K562 (cell line): Measurements from ENCODE around the gene GYPC. TPM values are rescaled to one million over a fixed set of nuclear protein-coding genes. Genes with fewer than 3 reads are reported as not detected.

ENCODE experiments used
- ATAC-seq: fragments of 200-7000 bp; cut with Tn5 transposase; 3 replicates; pipeline ENCODE4 v1.9.1; 2020; ENCODE audit warnings: moderate library complexity
- BruUV-seq: library from RNA; stranded (reverse); fragments of 400-500 nt; replicated peaks from 2 replicates; lab custom pipeline; 2021; lab: Mats Ljungman, UMichigan
- CTCF ChIA-PET: fragments of 300-600 bp; formaldehyde crosslinking; extraction: SDS; loops from one replicate; lab custom pipeline; 2021; ENCODE audit warnings: low intra/inter-chr PET ratio; lab: Yijun Ruan, JAX
- POLR2A ChIA-PET: fragments of 300-600, 350-650 bp; sonication (Branson Sonifier 250); formaldehyde crosslinking; extraction: SDS; loops from one replicate; lab custom pipeline; 2021; ENCODE audit warnings: antibody characterized with exemption, inconsistent platforms; lab: Yijun Ruan, JAX
- DNase-seq, 4 experiments: peaks; one replicate each; pipeline versions ENCODE4 v3.0.0 to v3.0.0-alpha.2; 2011 to 2018; ENCODE audit warnings: low spot score in 3 of 4, mixed read lengths in 3 of 4; ENCODE audit errors: extremely low read depth in 1 of 4
- FAIRE-seq: peaks from 2 replicates; lab custom pipeline; 2011; peaks lifted over from hg19 to GRCh38; lab: Jason Lieb, UNC
- H2AFZ ChIP-seq: 2 replicates; pipeline ENCODE4 v1.6.0; 2011; ENCODE audit warnings: low read depth, low read length, control low read depth, inconsistent platforms
- H3K27ac ChIP-seq: fragments of 200-600 bp; 3 replicates; pipeline ENCODE4 v1.8.0; 2011; ENCODE audit warnings: low read depth, mild to moderate bottlenecking, control low read depth, inconsistent platforms, low read length, moderate library complexity, mixed read lengths; ENCODE audit errors: extremely low read depth
- H3K27me3 ChIP-seq, 2 experiments: fragments of 300-600 bp in 1 of 2; 2 replicates in 1 of 2; 3 replicates in 1 of 2; pipeline versions ENCODE4 v1.6.0 to v1.8.0; 2011; ENCODE audit warnings: inconsistent platforms in 2 of 2, low read length in 2 of 2, mild to moderate bottlenecking in 1 of 2, mixed read lengths in 1 of 2, moderate library complexity in 1 of 2; ENCODE audit not compliant: control insufficient read depth in 2 of 2, insufficient read depth in 2 of 2
- H3K36me3 ChIP-seq: fragments of 300-600 bp; 3 replicates; pipeline ENCODE4 v1.8.0; 2011; ENCODE audit warnings: mild to moderate bottlenecking, low read length, inconsistent platforms; ENCODE audit not compliant: control insufficient read depth, insufficient read depth
- H3K4me1 ChIP-seq, 2 experiments: fragments of 200-600 bp in 1 of 2; replicated peaks in 1 of 2; 2 replicates in 1 of 2; 3 replicates in 1 of 2; pipeline versions ENCODE4 v1.5.1 to v1.8.0; 2011; ENCODE audit warnings: inconsistent platforms in 2 of 2, low read length in 2 of 2, mild to moderate bottlenecking in 1 of 2, mixed read lengths in 1 of 2, moderate library complexity in 1 of 2; ENCODE audit not compliant: control insufficient read depth in 2 of 2, insufficient read depth in 2 of 2
- H3K4me2 ChIP-seq: 2 replicates; pipeline ENCODE4 v1.6.1; 2011; ENCODE audit warnings: low read length, control low read depth, inconsistent platforms, mixed read lengths; ENCODE audit not compliant: insufficient read depth
- H3K4me3 ChIP-seq: fragments of 200-600 bp; sonication (generic), shearing (Covaris generic); 2 replicates; pipeline ENCODE4 v1.5.1; 2016; ENCODE audit warnings: control low read depth, inconsistent platforms
- H3K79me2 ChIP-seq: fragments of 200-600 bp; 3 replicates; pipeline ENCODE4 v1.8.0; 2011; ENCODE audit warnings: low read length, inconsistent platforms; ENCODE audit not compliant: control insufficient read depth, insufficient read depth
- H3K9ac ChIP-seq, 2 experiments: 2 replicates each; pipeline versions ENCODE4 v1.6.0 to v1.6.1; 2011; ENCODE audit warnings: low read depth in 2 of 2, low read length in 2 of 2, control low read depth in 1 of 2, inconsistent platforms in 1 of 2, mild to moderate bottlenecking in 1 of 2, mixed read lengths in 1 of 2; ENCODE audit not compliant: insufficient read depth in 1 of 2
- H3K9me1 ChIP-seq: one replicate; pipeline ENCODE4 v1.6.0; 2011; ENCODE audit warnings: inconsistent platforms, mild to moderate bottlenecking, low read length, moderate library complexity; ENCODE audit not compliant: control insufficient read depth, insufficient read depth
- H3K9me3 ChIP-seq: replicated peaks from 2 replicates; pipeline ENCODE4 v1.5.1; 2011; ENCODE audit warnings: low read depth, low read length, inconsistent platforms; ENCODE audit not compliant: control insufficient read depth, insufficient read depth
- H4K20me1 ChIP-seq: replicated peaks from 2 replicates; pipeline ENCODE4 v1.6.1; 2011; ENCODE audit warnings: low read length, inconsistent platforms, mixed read lengths; ENCODE audit not compliant: control insufficient read depth, insufficient read depth
- ETV5 ChIP-seq: sonication (generic); formaldehyde crosslinking; IDR thresholded peaks from 2 replicates; pipeline ENCODE4 v1.4.0; 2020; ENCODE audit warnings: low read depth, mild to moderate bottlenecking, missing genetic modification reagents
- GATAD2B ChIP-seq: fragments of 450-650 bp; IDR thresholded peaks from 2 replicates; pipeline ENCODE4 v1.6.1; 2017; ENCODE audit warnings: mild to moderate bottlenecking, borderline replicate concordance
- HNRNPL ChIP-seq: fragments of 200-400 bp; formaldehyde crosslinking; IDR thresholded peaks from 2 replicates; pipeline ENCODE4 v1.6.1; 2017; ENCODE audit warnings: low read depth, mild to moderate bottlenecking, low read length
- MAFK ChIP-seq: IDR thresholded peaks from 2 replicates; pipeline ENCODE4 v1.6.1; 2011; ENCODE audit warnings: low read length, improper control_type of control experiment
- MEF2D ChIP-seq: conservative IDR thresholded peaks from 2 replicates; pipeline ENCODE4 v1.6.1; 2016; ENCODE audit warnings: low read depth, missing genetic modification characterization, missing compliant biosample characterization
- MTF1 ChIP-seq: fragments of 250-450 bp; sonication (Bioruptor Pico); IDR thresholded peaks from 2 replicates; pipeline ENCODE4 v1.9.0; 2021; ENCODE audit warnings: moderate library complexity, mild to moderate bottlenecking, inconsistent platforms, borderline replicate concordance
- NR2C1 ChIP-seq, 2 experiments: fragments of 450-650 bp; IDR thresholded peaks; 2 replicates each; pipeline ENCODE4 v1.6.1; 2017; ENCODE audit warnings: mild to moderate bottlenecking in 2 of 2, antibody characterized with exemption in 1 of 2, inconsistent platforms in 1 of 2, missing compliant biosample characterization in 1 of 2, missing genetic modification characterization in 1 of 2
- NR4A1 ChIP-seq, 2 experiments: fragments of 250-450 bp in 1 of 2; fragments of 450-650 bp in 1 of 2; sonication (Bioruptor Pico) in 1 of 2; IDR thresholded peaks; 2 replicates each; pipeline versions ENCODE4 v1.4.0 to v1.6.1; 2016 to 2020; ENCODE audit warnings: mild to moderate bottlenecking in 2 of 2, missing compliant biosample characterization in 1 of 2, missing genetic modification characterization in 1 of 2, moderate library complexity in 1 of 2
- RBM15 ChIP-seq: fragments of 200-400 bp; formaldehyde crosslinking; IDR thresholded peaks from 2 replicates; pipeline ENCODE4 v1.6.1; 2018; ENCODE audit warnings: mild to moderate bottlenecking, low read length, moderate library complexity; ENCODE audit not compliant: insufficient read depth
- RFX1 ChIP-seq: fragments of 450-650 bp; IDR thresholded peaks from 2 replicates; pipeline ENCODE4 v1.6.1; 2016; ENCODE audit warnings: mild to moderate bottlenecking, moderate library complexity
- SRSF7 ChIP-seq: fragments of 200-400 bp; formaldehyde crosslinking; optimal IDR thresholded peaks from 2 replicates; pipeline ENCODE3; 2017; ENCODE audit warnings: mild to moderate bottlenecking, low read depth, low read length
- STAT5B ChIP-seq: fragments of 250-450 bp; sonication (Bioruptor Pico); IDR thresholded peaks from 2 replicates; pipeline ENCODE4 v1.8.0; 2021; ENCODE audit warnings: mild to moderate bottlenecking, inconsistent platforms
- TCF15 ChIP-seq: fragments of 250-450 bp; sonication (Bioruptor Pico); IDR thresholded peaks from 2 replicates; pipeline ENCODE4 v1.8.0; 2022; ENCODE audit warnings: moderate library complexity, mild to moderate bottlenecking, inconsistent platforms
- TFE3 ChIP-seq: fragments of 450-650 bp; formaldehyde crosslinking; IDR thresholded peaks from 2 replicates; pipeline ENCODE4 v1.4.0; 2020; ENCODE audit warnings: mild to moderate bottlenecking, mixed read lengths
- UBTF ChIP-seq, 2 experiments: IDR thresholded peaks; 2 replicates each; pipeline ENCODE4 v1.6.1; 2012; ENCODE audit warnings: improper control_type of control experiment in 2 of 2, low read depth in 2 of 2, low read length in 2 of 2, borderline replicate concordance in 1 of 2
- ZNF217 ChIP-seq: sonication (generic); formaldehyde crosslinking; IDR thresholded peaks from 2 replicates; pipeline ENCODE4 v1.8.0; 2022; ENCODE audit warnings: mild to moderate bottlenecking, missing genetic modification reagents
- ZNF282 ChIP-seq: sonication (generic); formaldehyde crosslinking; IDR thresholded peaks from 2 replicates; pipeline ENCODE4 v1.8.1; 2023; ENCODE audit warnings: missing genetic modification reagents
- ZNF79 ChIP-seq: fragments of 250-450 bp; sonication (Bioruptor Pico); IDR thresholded peaks from 2 replicates; pipeline ENCODE4 v1.4.0; 2020; ENCODE audit warnings: low read depth, mild to moderate bottlenecking, moderate library complexity
- WGBS: fragments of 100-300 bp; shearing (Covaris generic); methylation state at CpG from one replicate; pipeline ENCODE4 v1.1.6; 2016; ENCODE audit warnings: low coverage, mixed read lengths; ENCODE audit not compliant: insufficient coverage; ENCODE audit errors: missing lambda C conversion rate; 5-methylcytosine and 5-hydroxymethylcytosine counted together
- in situ Hi-C: fragments of 300-500 bp; cut with MboI; formaldehyde crosslinking; loops from 4 replicates; pipeline ENCODE4 v1.15.0; 2018; ENCODE audit warnings: inconsistent platforms, mixed read lengths
- intact Hi-C: fragments of 100-400 bp; cut with micrococcal nuclease; formaldehyde crosslinking; loops from 2 replicates; pipeline ENCODE4 v1.14.2; 2022
- polyA plus RNA-seq, 8 experiments: library from polyadenylated mRNA; depleted of rRNA in 4 of 8; stranded (reverse) in 5 of 8; unstranded in 3 of 8; fragments of >200 nt; fragmentation: Nextera tagmentation in 2 of 8; fragmentation: Illumina TruSeq in 1 of 8; extraction: Ambion mirVana in 2 of 8; extraction: Trizol in 1 of 8; gene quantifications; 2 replicates each; pipeline versions ENCODE4 v1.2.1 to v1.2.3, GENCODE V29; 2011 to 2014; ENCODE audit warnings: inconsistent platforms in 1 of 8, missing spikeins in 1 of 8
- total RNA-seq, 7 experiments: library from RNA; depleted of rRNA in 6 of 7; stranded (reverse); fragments of >200 nt in 6 of 7; fragmentation: Illumina TruSeq in 2 of 7; extraction: Trizol in 2 of 7; gene quantifications; 2 replicates each; pipeline versions ENCODE4 v1.2.1 to v1.2.3, GENCODE V29; 2011 to 2021; ENCODE audit warnings: low replicate concordance in 1 of 7

Gene GYPC
- total and polyA plus RNA-seq, 9 of the 15 experiments (the other 6 are each of a cell fraction or from before 2014, with no cell fraction given), result 50.6 to 282 (median 194) TPM

GRCh38 chr2:126664639-126665038, 8.7 kb downstream of the GYPC start:
- POLR2A ChIA-PET, result interaction anchor here (0.8 to 2.1 kb wide), 3 partner anchors 9 to 50 kb away, joined by 3 to 10 read pairs (median 3); no protein-coding TSS in a partner anchor

More at GRCh38 chr2:126664639-126665038, 8.7 kb downstream of the GYPC start:
- H3K4me2 ChIP-seq, result peak overlapping the region; percentile 34; the same call in 1 of the 2 replicates
- H3K9me3 ChIP-seq, result no peaks in the 10 kb centered on the region
- peaks cover 89% of the 10 kb centered on the region for H3K36me3 ChIP-seq
- H3K27me3 ChIP-seq, result no peaks in the 10 kb centered on the region
- H3K9me1 ChIP-seq, result peaks cover 9% of the 10 kb centered on the region
- peaks cover 63 to 65% of the 10 kb centered on the region in 2 experiments for H3K4me1 ChIP-seq
- no peak for ATAC-seq
- no peak overlapping the region; the same call in 2 of the 3 replicates for H3K27ac ChIP-seq
- in situ Hi-C loops, result no loop called here
- no peak overlapping the region for H3K4me3 ChIP-seq
- intact Hi-C loops, result no loop called here
- CTCF ChIA-PET, result no interaction called here
- no peak overlapping the region for H2AFZ ChIP-seq
- peak overlapping the region in 1 of 2 experiments; percentile 87; a peak in 2 of 4 replicates for H3K9ac ChIP-seq
- 68% methylated on average over 2 of the region's 2 CpGs for WGBS
- no peak for TF ChIP-seq TCF15 (CRISPR knock-in tag)
- no peak for TF ChIP-seq NR4A1 (CRISPR knock-in tag; IDR thresholded peaks at IDR 0.05)
- TF ChIP-seq NR4A1 (tag; IDR thresholded peaks at IDR 0.05), result no peak
- TF ChIP-seq UBTF (IDR thresholded peaks at IDR 0.05; ENCODE audit: borderline replicate concordance in 1 of 2, low read depth in 2 of 2, low read length in 2 of 2), result no peak
- no peak for TF ChIP-seq STAT5B (CRISPR knock-in tag)
- TF ChIP-seq SRSF7, result no peak
- TF ChIP-seq ETV5 (CRISPR knock-in tag), result no peak
- no peak for TF ChIP-seq ZNF282
- no peak for TF ChIP-seq ZNF79 (CRISPR knock-in tag)
- no peak for TF ChIP-seq RBM15
- no peak for TF ChIP-seq TFE3 (CRISPR knock-in tag)
- no peak for TF ChIP-seq MEF2D
- TF ChIP-seq GATAD2B, result no peak
- no peak for TF ChIP-seq HNRNPL
- TF ChIP-seq RFX1, result no peak
- TF ChIP-seq MAFK, result no peak
- no peak for TF ChIP-seq ZNF217 (CRISPR knock-in tag)
- TF ChIP-seq MTF1 (CRISPR knock-in tag), result no peak
- no peak for TF ChIP-seq NR2C1 (IDR thresholded peaks at IDR 0.05)
- TF ChIP-seq NR2C1 (tag; IDR thresholded peaks at IDR 0.05), result no peak
- H4K20me1 ChIP-seq, result peaks cover 40% of the 10 kb centered on the region
- no TSS peak for BruUV-seq
- no peak for DNase-seq
- H3K79me2 ChIP-seq, result peaks cover 99% of the 10 kb centered on the region
- FAIRE-seq, result no peak
